Fibroblast of lung (primary cell): Measurements from ENCODE around the gene STK32A. TPM values are rescaled to one million over a fixed set of nuclear protein-coding genes. Genes with fewer than 3 reads are reported as not detected.
"Not testable (repeated sequence)": the region's sequence is repeated elsewhere in the genome, so short reads cannot be mapped to it uniquely, and the experiment has no call there.

Experiments used
- DNase-seq, 2 donors: peaks; one replicate each; pipeline versions ENCODE4 v3.0.0 to v3.0.0-alpha.2; 2010; ENCODE audit warnings: low read depth in 2 of 2
- H2AFZ ChIP-seq: 2 replicates; pipeline ENCODE4 v1.5.1; 2012; ENCODE audit warnings: low read length, control low read depth, inconsistent platforms
- H3K27ac ChIP-seq: 2 replicates; pipeline ENCODE4 v1.5.1; 2011; ENCODE audit warnings: low read length, control low read depth; ENCODE audit not compliant: insufficient read depth
- H3K27me3 ChIP-seq: 2 replicates; pipeline ENCODE4 v1.5.1; 2011; ENCODE audit warnings: mild to moderate bottlenecking, low read length; ENCODE audit not compliant: control insufficient read depth, insufficient read depth
- H3K36me3 ChIP-seq: 2 replicates; pipeline ENCODE4 v1.5.1; 2011; ENCODE audit warnings: low read length; ENCODE audit not compliant: control insufficient read depth, insufficient read depth
- H3K4me1 ChIP-seq: 2 replicates; pipeline ENCODE4 v1.5.1; 2011; ENCODE audit warnings: low read length; ENCODE audit not compliant: control insufficient read depth, insufficient read depth; ENCODE audit errors: extremely low read depth
- H3K4me2 ChIP-seq: 2 replicates; pipeline ENCODE4 v1.5.1; 2011; ENCODE audit warnings: low read length, control low read depth; ENCODE audit not compliant: insufficient read depth; ENCODE audit errors: extremely low read depth
- H3K4me3 ChIP-seq, 4 experiments: fragments of 200-600 bp in 1 of 4; sonication (generic) in 1 of 4; replicated peaks in 1 of 4; 2 replicates each; pipeline ENCODE4 v1.5.1; 2011 to 2016; ENCODE audit warnings: low read length in 4 of 4, low read depth in 3 of 4, mild to moderate bottlenecking in 3 of 4, control low read depth in 2 of 4, inconsistent platforms in 1 of 4, mixed read lengths in 1 of 4; ENCODE audit not compliant: insufficient read depth in 1 of 4; ENCODE audit errors: control extremely low read depth in 1 of 4
- H3K79me2 ChIP-seq: 2 replicates; pipeline ENCODE4 v1.5.1; 2012; ENCODE audit warnings: mild to moderate bottlenecking, low read length, inconsistent platforms; ENCODE audit not compliant: control insufficient read depth, insufficient read depth
- H3K9ac ChIP-seq: 2 replicates; pipeline ENCODE4 v1.5.1; 2011; ENCODE audit warnings: mild to moderate bottlenecking, low read length, control low read depth; ENCODE audit not compliant: insufficient read depth
- H3K9me3 ChIP-seq: 2 replicates; pipeline ENCODE4 v1.5.1; 2012; ENCODE audit warnings: low read depth, low read length; ENCODE audit not compliant: control insufficient read depth, insufficient read depth
- H4K20me1 ChIP-seq: 2 replicates; pipeline ENCODE4 v1.5.1; 2011; ENCODE audit warnings: low read length; ENCODE audit not compliant: control insufficient read depth, insufficient read depth; ENCODE audit errors: extremely low read depth
- CTCF ChIP-seq, 2 donors: IDR thresholded peaks in 1 of 2; conservative IDR thresholded peaks in 1 of 2; 1 replicate in 1 of 2; 2 replicates in 1 of 2; pipeline ENCODE4 v1.5.1; 2011 to 2012; ENCODE audit warnings: low read length in 2 of 2, control low read depth in 1 of 2, inconsistent platforms in 1 of 2, low read depth in 1 of 2, mild to moderate bottlenecking in 1 of 2
- EZH2 ChIP-seq: IDR thresholded peaks from 2 replicates; pipeline ENCODE4 v1.5.1; 2012; ENCODE audit warnings: low read length, control low read depth, mild to moderate bottlenecking; ENCODE audit errors: missing control alignments
- polyA plus RNA-seq, 2 donors: library from polyadenylated mRNA; depleted of rRNA in 1 of 2; stranded (reverse) in 1 of 2; unstranded in 1 of 2; fragments of >200 nt; gene quantifications; 2 replicates each; pipeline ENCODE4 v1.2.1, GENCODE V29; 2011 to 2012; ENCODE audit warnings: missing spikeins in 1 of 2
- total RNA-seq: library from RNA; depleted of rRNA; stranded (reverse); fragments of >200 nt; gene quantifications from 2 replicates; pipeline ENCODE4 v1.2.1, GENCODE V29; 2014

STK32A gene
- total and polyA plus RNA-seq, 2 donors (not counting 1 experiment from before 2014, with no cell fraction given): 0.30 to 2.5 TPM

GRCh38 chr5:147359581-147359980 lies 124.8 kb downstream of the STK32A start:
- H3K36me3 ChIP-seq: no peaks in the 10 kb centered on the region
- no peaks in the 10 kb centered on the region for H3K27me3 ChIP-seq
- H3K4me3 ChIP-seq: no peak overlapping the region
- DNase-seq: peak in 1 of 2 donors; percentile 39
- H4K20me1 ChIP-seq: no peaks in the 10 kb centered on the region
- H3K4me1 ChIP-seq: no peaks in the 10 kb centered on the region
- no peaks in the 10 kb centered on the region for H3K79me2 ChIP-seq
- H3K9me3 ChIP-seq: no peaks in the 10 kb centered on the region
- TF ChIP-seq CTCF (conservative IDR thresholded peaks at IDR 0.05 in 1 of 2, IDR thresholded peaks at IDR 0.05 in 1 of 2; ENCODE audit: low read depth in 1 of 2, low read length in 2 of 2): no peak
- TF ChIP-seq EZH2: no peak
- H3K27ac ChIP-seq: no peak overlapping the region
- no peak overlapping the region for H2AFZ ChIP-seq
- no peak overlapping the region for H3K4me2 ChIP-seq
- no peak overlapping the region for H3K9ac ChIP-seq

- H3K27ac ChIP-seq: no peak overlapping the region
- H3K4me1 ChIP-seq: no peaks in the 10 kb centered on the region
- no peak for TF ChIP-seq CTCF (conservative IDR thresholded peaks at IDR 0.05 in 1 of 2, IDR thresholded peaks at IDR 0.05 in 1 of 2; ENCODE audit: low read depth in 1 of 2, low read length in 2 of 2)
- TF ChIP-seq EZH2: no peak
- no peak for DNase-seq
- H3K79me2 ChIP-seq: no peaks in the 10 kb centered on the region
- H3K9me3 ChIP-seq: no peaks in the 10 kb centered on the region
- H3K9ac ChIP-seq: no peak overlapping the region
- H3K27me3 ChIP-seq: no peaks in the 10 kb centered on the region
- H2AFZ ChIP-seq: no peak overlapping the region
- no peaks in the 10 kb centered on the region for H4K20me1 ChIP-seq
- no peak overlapping the region for H3K4me3 ChIP-seq
- no peaks in the 10 kb centered on the region for H3K36me3 ChIP-seq
- H3K4me2 ChIP-seq: no peak overlapping the region
These were observed 126.0 kb downstream of the STK32A start for GRCh38 chr5:147360816-147361215.

GRCh38 chr5:147361441-147362175 lies 126.8 kb downstream of the STK32A start:
- Histone ChIP-seq H3K4me2 (no peak overlapping the region), H3K9me3 (no peaks in the 10 kb centered on the region), H3K4me1 (no peaks in the 10 kb centered on the region), H3K4me3 (no peak overlapping the region), H3K27ac (no peak overlapping the region), H4K20me1 (no peaks in the 10 kb centered on the region), H3K9ac (no peak overlapping the region), H3K36me3 (no peaks in the 10 kb centered on the region), H2AFZ (no peak overlapping the region), H3K27me3 (no peaks in the 10 kb centered on the region), H3K79me2 (no peaks in the 10 kb centered on the region)
- no peak for DNase-seq
- TF ChIP-seq EZH2: no peak
- TF ChIP-seq CTCF (conservative IDR thresholded peaks at IDR 0.05 in 1 of 2, IDR thresholded peaks at IDR 0.05 in 1 of 2; ENCODE audit: low read depth in 1 of 2, low read length in 2 of 2): no peak

- DNase-seq, H3K4me3 ChIP-seq, H3K27ac ChIP-seq, H3K27me3 ChIP-seq, H4K20me1 ChIP-seq, H3K9ac ChIP-seq, H3K36me3 ChIP-seq, H2AFZ ChIP-seq, H3K79me2 ChIP-seq, H3K4me2 ChIP-seq, H3K4me1 ChIP-seq, H3K9me3 ChIP-seq: not testable (repeated sequence)
These were observed 132.6 kb downstream of the STK32A start for GRCh38 chr5:147367381-147367780.
